GM12878 (cell line): Measurements from ENCODE around the gene MANBA.

ENCODE experiments used
- ATF2 ChIP-seq: IDR thresholded peaks from 2 replicates; pipeline ENCODE4 v1.6.1; 2012; ENCODE audit warnings: low read length, inconsistent platforms
- CTCF ChIP-seq, 3 experiments: IDR thresholded peaks in 2 of 3; conservative IDR thresholded peaks in 1 of 3; 2 replicates each; pipeline ENCODE4 v1.5.1; 2011; ENCODE audit warnings: low read depth in 3 of 3, low read length in 3 of 3, mild to moderate bottlenecking in 3 of 3, control low read depth in 2 of 3, moderate library complexity in 2 of 3, inconsistent platforms in 1 of 3, mixed read lengths in 1 of 3; ENCODE audit not compliant: control insufficient read depth in 2 of 3, insufficient read depth in 1 of 3; ENCODE audit errors: extremely low read depth in 1 of 3
- EP300 ChIP-seq, 2 experiments: fragments of 150-350 bp in 1 of 2; IDR thresholded peaks; 2 replicates each; pipeline ENCODE4 v1.6.1; 2011 to 2012; ENCODE audit warnings: low read depth in 2 of 2, low read length in 2 of 2, borderline replicate concordance in 1 of 2, improper control_type of control experiment in 1 of 2, inconsistent platforms in 1 of 2; ENCODE audit not compliant: control insufficient read depth in 1 of 2
- EZH2 ChIP-seq: IDR thresholded peaks from 2 replicates; pipeline ENCODE4 v1.6.1; 2012; ENCODE audit warnings: low read depth, mild to moderate bottlenecking, control low read depth, inconsistent platforms, low read length, borderline replicate concordance; ENCODE audit not compliant: control insufficient read depth
- FOS ChIP-seq: IDR thresholded peaks from 3 replicates; pipeline ENCODE4 v1.6.1; 2011; ENCODE audit warnings: borderline replicate concordance; ENCODE audit not compliant: insufficient read length; ENCODE audit errors: extremely low read depth
- POLR2AphosphoS2 ChIP-seq: IDR thresholded peaks from 2 replicates; pipeline ENCODE4 v1.6.1; 2011; ENCODE audit warnings: low read depth, mild to moderate bottlenecking, low read length, improper control_type of control experiment, moderate library complexity
- SMC3 ChIP-seq: IDR thresholded peaks from 2 replicates; pipeline ENCODE4 v1.6.1; 2011; ENCODE audit warnings: low read length, improper control_type of control experiment, borderline replicate concordance
- YY1 ChIP-seq: IDR thresholded peaks from 2 replicates; pipeline ENCODE4 v1.6.1; 2011; ENCODE audit warnings: low read depth, mild to moderate bottlenecking, low read length

- no peak for TF ChIP-seq SMC3
- TF ChIP-seq CTCF (IDR thresholded peaks at IDR 0.05 in 2 of 3, conservative IDR thresholded peaks at IDR 0.05 in 1 of 3; ENCODE audit: control insufficient read depth in 2 of 3, extremely low read depth in 1 of 3, insufficient read depth in 1 of 3, low read depth in 3 of 3, low read length in 3 of 3) = no peak
- no peak for TF ChIP-seq FOS
- no peak for TF ChIP-seq EP300 (IDR thresholded peaks at IDR 0.05; ENCODE audit: borderline replicate concordance in 1 of 2, control insufficient read depth in 1 of 2, low read depth in 2 of 2, low read length in 2 of 2)
- no peak for TF ChIP-seq EZH2
- TF ChIP-seq POLR2AphosphoS2 = no peak
- TF ChIP-seq YY1 = no peak
- TF ChIP-seq ATF2 = no peak
Measured at GRCh38 chr4:102787096-102787881, 26.5 kb upstream of the MANBA start.
